Astrocyte (in vitro differentiated cells and primary cell): ENCODE data around the gene COG5.

Experiments
- CTCF ChIP-seq: IDR thresholded peaks from 2 replicates; pipeline ENCODE4 v1.5.1; 2011; ENCODE audit warnings: low read depth, mild to moderate bottlenecking, inconsistent platforms, low read length, moderate library complexity; ENCODE audit not compliant: insufficient read depth
- EZH2 ChIP-seq: IDR thresholded peaks from 2 replicates; pipeline ENCODE4 v1.6.1; 2012; ENCODE audit warnings: mild to moderate bottlenecking, low read length, inconsistent platforms; ENCODE audit not compliant: insufficient read depth

GRCh38 chr7:107390916-107391315 lies 172.8 kb downstream of the COG5 start:
- no peak for TF ChIP-seq CTCF
- TF ChIP-seq EZH2 = no peak
